HPDE6-E6E7 (cell line): ENCODE measurements around the gene DNAJB6.

Source experiments
- DNase-seq: peaks from one replicate; pipeline ENCODE4 v3.0.0; 2011; ENCODE audit warnings: missing footprints; ENCODE audit errors: extremely low spot score

Gene DNAJB6

GRCh38 chr7:157336383-157337315 is at the start of gene DNAJB6:
TSS of gene DNAJB6 (plus strand) at chr7:157337004. CDS start at chr7:157358573, 21,569 bp downstream.
- peak; percentile 86 for DNase-seq

- no peak for DNase-seq
Observed at GRCh38 chr7:157291404-157292080, 45.3 kb upstream of the DNAJB6 start.

- DNase-seq: no peak
Observed at GRCh38 chr7:157292258-157292657, 44.5 kb upstream of the DNAJB6 start.

- DNase-seq: peak; percentile 72
Observed at GRCh38 chr7:157292770-157293412, 43.9 kb upstream of the DNAJB6 start.

- peak; percentile 62 for DNase-seq
Observed at GRCh38 chr7:157293413-157293788, 43.4 kb upstream of the DNAJB6 start.

GRCh38 chr7:157294773-157295172 is 42.0 kb upstream of the DNAJB6 start:
- no peak for DNase-seq

- no peak for DNase-seq
Observed at GRCh38 chr7:157295338-157295737, 41.5 kb upstream of the DNAJB6 start.

GRCh38 chr7:157297185-157297584 is 39.6 kb upstream of the DNAJB6 start:
- DNase-seq: no peak

GRCh38 chr7:157299317-157299612 is 37.5 kb upstream of the DNAJB6 start:
- no peak for DNase-seq

GRCh38 chr7:157299613-157300368 is 37.0 kb upstream of the DNAJB6 start:
- DNase-seq: no peak

- no peak for DNase-seq
Observed at GRCh38 chr7:157300369-157300825, 36.4 kb upstream of the DNAJB6 start.

GRCh38 chr7:157301610-157302120 is 35.1 kb upstream of the DNAJB6 start:
- DNase-seq: no peak

- DNase-seq: no peak
Observed at GRCh38 chr7:157306846-157307838, 29.7 kb upstream of the DNAJB6 start.

- no peak for DNase-seq
Observed at GRCh38 chr7:157309988-157310668, 26.7 kb upstream of the DNAJB6 start.

- no peak for DNase-seq
Observed at GRCh38 chr7:157310676-157311185, 26.1 kb upstream of the DNAJB6 start.

GRCh38 chr7:157312941-157313340 is 23.9 kb upstream of the DNAJB6 start:
- no peak for DNase-seq

GRCh38 chr7:157313645-157314044 is 23.2 kb upstream of the DNAJB6 start:
- DNase-seq: no peak

GRCh38 chr7:157318015-157318706 is 18.6 kb upstream of the DNAJB6 start:
- peak; percentile 81 for DNase-seq

GRCh38 chr7:157320608-157320980 is 16.2 kb upstream of the DNAJB6 start:
- no peak for DNase-seq
